Measurements from ENCODE around the gene MMP10. TPM values are rescaled to one million over a fixed set of nuclear protein-coding genes. Genes with fewer than 3 reads are reported as not detected.

The MMP10 gene
- total and polyA plus RNA-seq, 2 experiments from 2014 or later: 0.10 TPM; not detected in 1

DNA sequence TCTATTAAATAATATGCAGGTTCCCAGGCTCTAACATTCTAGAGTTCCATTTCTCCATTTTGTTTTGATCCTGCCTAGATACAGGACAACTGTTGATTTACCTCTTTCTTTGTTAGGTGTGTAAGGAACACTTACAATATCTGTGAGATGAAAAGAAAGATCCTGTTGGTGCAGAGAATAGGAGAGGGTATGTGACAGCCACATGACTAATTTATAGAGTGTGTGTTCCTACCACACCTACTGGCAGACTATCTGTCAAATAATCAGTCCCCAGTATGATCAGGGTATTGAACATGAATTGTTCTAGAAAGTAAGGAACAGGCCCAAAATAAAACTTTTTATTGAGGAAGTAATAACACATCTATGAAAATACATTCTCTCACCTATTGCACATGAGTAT, 10.2 kb downstream of the MMP10 start:
- Mint-ChIP-seq H3K27me3 (ENCODE audit: insufficient read depth, low read depth, poor library complexity) (no peaks in the 10 kb centered on the region), H3K36me3 (ENCODE audit: low read depth) (no peaks in the 10 kb centered on the region), H3K4me1 (no peaks in the 10 kb centered on the region), H3K9me3 (no peaks in the 10 kb centered on the region; the same call in 2 of the 3 replicates), H3K27ac (no peak overlapping the region), H3K4me3 (no peak overlapping the region)
- peaks cover 8% of the 10 kb centered on the region for H3K9me2 ChIP-seq (ENCODE audit: insufficient read depth)
- H3K36me3 ChIP-seq (ENCODE audit: insufficient read depth): no peaks in the 10 kb centered on the region
- no peaks in the 10 kb centered on the region for H3F3A ChIP-seq (replicated peaks; ENCODE audit: low read depth)
- H3K4me3 ChIP-seq: no peak overlapping the region
- DNase-seq (ENCODE audit: low spot score) (no peak), ATAC-seq (no peak)
- H4K20me1 ChIP-seq (replicated peaks; ENCODE audit: insufficient read depth): no peaks in the 10 kb centered on the region
- no peak overlapping the region for H3K27ac ChIP-seq (ENCODE audit: low read depth)
- no peaks in the 10 kb centered on the region for H3K27me3 ChIP-seq (ENCODE audit: insufficient read depth)
- no peak overlapping the region for H2AFZ ChIP-seq
- TF ChIP-seq, protein P1, sequence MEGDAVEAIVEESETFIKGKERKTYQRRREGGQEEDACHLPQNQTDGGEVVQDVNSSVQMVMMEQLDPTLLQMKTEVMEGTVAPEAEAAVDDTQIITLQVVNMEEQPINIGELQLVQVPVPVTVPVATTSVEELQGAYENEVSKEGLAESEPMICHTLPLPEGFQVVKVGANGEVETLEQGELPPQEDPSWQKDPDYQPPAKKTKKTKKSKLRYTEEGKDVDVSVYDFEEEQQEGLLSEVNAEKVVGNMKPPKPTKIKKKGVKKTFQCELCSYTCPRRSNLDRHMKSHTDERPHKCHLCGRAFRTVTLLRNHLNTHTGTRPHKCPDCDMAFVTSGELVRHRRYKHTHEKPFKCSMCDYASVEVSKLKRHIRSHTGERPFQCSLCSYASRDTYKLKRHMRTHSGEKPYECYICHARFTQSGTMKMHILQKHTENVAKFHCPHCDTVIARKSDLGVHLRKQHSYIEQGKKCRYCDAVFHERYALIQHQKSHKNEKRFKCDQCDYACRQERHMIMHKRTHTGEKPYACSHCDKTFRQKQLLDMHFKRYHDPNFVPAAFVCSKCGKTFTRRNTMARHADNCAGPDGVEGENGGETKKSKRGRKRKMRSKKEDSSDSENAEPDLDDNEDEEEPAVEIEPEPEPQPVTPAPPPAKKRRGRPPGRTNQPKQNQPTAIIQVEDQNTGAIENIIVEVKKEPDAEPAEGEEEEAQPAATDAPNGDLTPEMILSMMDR (conservative IDR thresholded peaks at IDR 0.05; ENCODE audit: low read depth in 2 of 2): no peak
- TF ChIP-seq STAT1 (IDR thresholded peaks at IDR 0.05; ENCODE audit: unreplicated experiment) (no peak), JUNB (IDR thresholded peaks at IDR 0.05; ENCODE audit: unreplicated experiment) (no peak), ZNF114 (CRISPR knock-in tag; IDR thresholded peaks at IDR 0.05) (no peak), ZNF331 (CRISPR knock-in tag; IDR thresholded peaks at IDR 0.05; ENCODE audit: low read depth) (no peak), EZH2 (IDR thresholded peaks at IDR 0.05; ENCODE audit: low read depth, unreplicated experiment) (no peak), POLR2AphosphoS5 (IDR thresholded peaks at IDR 0.05; ENCODE audit: low read depth) (no peak), NANOG (IDR thresholded peaks at IDR 0.05; ENCODE audit: borderline replicate concordance) (no peak), EZH2phosphoT487 (IDR thresholded peaks at IDR 0.05; ENCODE audit: unreplicated experiment) (no peak), CREB1 (CRISPR knock-in tag; IDR thresholded peaks at IDR 0.05; ENCODE audit: low read depth) (no peak)
- TF ChIP-seq, protein P2, sequence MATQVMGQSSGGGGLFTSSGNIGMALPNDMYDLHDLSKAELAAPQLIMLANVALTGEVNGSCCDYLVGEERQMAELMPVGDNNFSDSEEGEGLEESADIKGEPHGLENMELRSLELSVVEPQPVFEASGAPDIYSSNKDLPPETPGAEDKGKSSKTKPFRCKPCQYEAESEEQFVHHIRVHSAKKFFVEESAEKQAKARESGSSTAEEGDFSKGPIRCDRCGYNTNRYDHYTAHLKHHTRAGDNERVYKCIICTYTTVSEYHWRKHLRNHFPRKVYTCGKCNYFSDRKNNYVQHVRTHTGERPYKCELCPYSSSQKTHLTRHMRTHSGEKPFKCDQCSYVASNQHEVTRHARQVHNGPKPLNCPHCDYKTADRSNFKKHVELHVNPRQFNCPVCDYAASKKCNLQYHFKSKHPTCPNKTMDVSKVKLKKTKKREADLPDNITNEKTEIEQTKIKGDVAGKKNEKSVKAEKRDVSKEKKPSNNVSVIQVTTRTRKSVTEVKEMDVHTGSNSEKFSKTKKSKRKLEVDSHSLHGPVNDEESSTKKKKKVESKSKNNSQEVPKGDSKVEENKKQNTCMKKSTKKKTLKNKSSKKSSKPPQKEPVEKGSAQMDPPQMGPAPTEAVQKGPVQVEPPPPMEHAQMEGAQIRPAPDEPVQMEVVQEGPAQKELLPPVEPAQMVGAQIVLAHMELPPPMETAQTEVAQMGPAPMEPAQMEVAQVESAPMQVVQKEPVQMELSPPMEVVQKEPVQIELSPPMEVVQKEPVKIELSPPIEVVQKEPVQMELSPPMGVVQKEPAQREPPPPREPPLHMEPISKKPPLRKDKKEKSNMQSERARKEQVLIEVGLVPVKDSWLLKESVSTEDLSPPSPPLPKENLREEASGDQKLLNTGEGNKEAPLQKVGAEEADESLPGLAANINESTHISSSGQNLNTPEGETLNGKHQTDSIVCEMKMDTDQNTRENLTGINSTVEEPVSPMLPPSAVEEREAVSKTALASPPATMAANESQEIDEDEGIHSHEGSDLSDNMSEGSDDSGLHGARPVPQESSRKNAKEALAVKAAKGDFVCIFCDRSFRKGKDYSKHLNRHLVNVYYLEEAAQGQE (IDR thresholded peaks at IDR 0.05; ENCODE audit: unreplicated experiment): no peak
- TF ChIP-seq, protein P3, sequence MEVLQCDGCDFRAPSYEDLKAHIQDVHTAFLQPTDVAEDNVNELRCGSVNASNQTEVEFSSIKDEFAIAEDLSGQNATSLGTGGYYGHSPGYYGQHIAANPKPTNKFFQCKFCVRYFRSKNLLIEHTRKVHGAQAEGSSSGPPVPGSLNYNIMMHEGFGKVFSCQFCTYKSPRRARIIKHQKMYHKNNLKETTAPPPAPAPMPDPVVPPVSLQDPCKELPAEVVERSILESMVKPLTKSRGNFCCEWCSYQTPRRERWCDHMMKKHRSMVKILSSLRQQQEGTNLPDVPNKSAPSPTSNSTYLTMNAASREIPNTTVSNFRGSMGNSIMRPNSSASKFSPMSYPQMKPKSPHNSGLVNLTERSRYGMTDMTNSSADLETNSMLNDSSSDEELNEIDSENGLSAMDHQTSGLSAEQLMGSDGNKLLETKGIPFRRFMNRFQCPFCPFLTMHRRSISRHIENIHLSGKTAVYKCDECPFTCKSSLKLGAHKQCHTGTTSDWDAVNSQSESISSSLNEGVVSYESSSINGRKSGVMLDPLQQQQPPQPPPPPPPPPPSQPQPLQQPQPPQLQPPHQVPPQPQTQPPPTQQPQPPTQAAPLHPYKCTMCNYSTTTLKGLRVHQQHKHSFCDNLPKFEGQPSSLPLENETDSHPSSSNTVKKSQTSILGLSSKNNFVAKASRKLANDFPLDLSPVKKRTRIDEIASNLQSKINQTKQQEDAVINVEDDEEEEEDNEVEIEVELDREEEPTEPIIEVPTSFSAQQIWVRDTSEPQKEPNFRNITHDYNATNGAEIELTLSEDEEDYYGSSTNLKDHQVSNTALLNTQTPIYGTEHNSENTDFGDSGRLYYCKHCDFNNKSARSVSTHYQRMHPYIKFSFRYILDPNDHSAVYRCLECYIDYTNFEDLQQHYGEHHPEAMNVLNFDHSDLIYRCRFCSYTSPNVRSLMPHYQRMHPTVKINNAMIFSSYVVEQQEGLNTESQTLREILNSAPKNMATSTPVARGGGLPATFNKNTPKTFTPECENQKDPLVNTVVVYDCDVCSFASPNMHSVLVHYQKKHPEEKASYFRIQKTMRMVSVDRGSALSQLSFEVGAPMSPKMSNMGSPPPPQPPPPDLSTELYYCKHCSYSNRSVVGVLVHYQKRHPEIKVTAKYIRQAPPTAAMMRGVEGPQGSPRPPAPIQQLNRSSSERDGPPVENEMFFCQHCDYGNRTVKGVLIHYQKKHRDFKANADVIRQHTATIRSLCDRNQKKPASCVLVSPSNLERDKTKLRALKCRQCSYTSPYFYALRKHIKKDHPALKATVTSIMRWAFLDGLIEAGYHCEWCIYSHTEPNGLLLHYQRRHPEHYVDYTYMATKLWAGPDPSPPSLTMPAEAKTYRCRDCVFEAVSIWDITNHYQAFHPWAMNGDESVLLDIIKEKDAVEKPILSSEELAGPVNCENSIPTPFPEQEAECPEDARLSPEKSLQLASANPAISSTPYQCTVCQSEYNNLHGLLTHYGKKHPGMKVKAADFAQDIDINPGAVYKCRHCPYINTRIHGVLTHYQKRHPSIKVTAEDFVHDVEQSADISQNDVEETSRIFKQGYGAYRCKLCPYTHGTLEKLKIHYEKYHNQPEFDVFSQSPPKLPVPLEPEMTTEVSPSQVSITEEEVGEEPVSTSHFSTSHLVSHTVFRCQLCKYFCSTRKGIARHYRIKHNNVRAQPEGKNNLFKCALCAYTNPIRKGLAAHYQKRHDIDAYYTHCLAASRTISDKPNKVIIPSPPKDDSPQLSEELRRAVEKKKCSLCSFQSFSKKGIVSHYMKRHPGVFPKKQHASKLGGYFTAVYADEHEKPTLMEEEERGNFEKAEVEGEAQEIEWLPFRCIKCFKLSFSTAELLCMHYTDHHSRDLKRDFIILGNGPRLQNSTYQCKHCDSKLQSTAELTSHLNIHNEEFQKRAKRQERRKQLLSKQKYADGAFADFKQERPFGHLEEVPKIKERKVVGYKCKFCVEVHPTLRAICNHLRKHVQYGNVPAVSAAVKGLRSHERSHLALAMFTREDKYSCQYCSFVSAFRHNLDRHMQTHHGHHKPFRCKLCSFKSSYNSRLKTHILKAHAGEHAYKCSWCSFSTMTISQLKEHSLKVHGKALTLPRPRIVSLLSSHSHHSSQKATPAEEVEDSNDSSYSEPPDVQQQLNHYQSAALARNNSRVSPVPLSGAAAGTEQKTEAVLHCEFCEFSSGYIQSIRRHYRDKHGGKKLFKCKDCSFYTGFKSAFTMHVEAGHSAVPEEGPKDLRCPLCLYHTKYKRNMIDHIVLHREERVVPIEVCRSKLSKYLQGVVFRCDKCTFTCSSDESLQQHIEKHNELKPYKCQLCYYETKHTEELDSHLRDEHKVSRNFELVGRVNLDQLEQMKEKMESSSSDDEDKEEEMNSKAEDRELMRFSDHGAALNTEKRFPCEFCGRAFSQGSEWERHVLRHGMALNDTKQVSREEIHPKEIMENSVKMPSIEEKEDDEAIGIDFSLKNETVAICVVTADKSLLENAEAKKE (CRISPR knock-in tag; IDR thresholded peaks at IDR 0.05): no peak
- TF ChIP-seq, protein P4, sequence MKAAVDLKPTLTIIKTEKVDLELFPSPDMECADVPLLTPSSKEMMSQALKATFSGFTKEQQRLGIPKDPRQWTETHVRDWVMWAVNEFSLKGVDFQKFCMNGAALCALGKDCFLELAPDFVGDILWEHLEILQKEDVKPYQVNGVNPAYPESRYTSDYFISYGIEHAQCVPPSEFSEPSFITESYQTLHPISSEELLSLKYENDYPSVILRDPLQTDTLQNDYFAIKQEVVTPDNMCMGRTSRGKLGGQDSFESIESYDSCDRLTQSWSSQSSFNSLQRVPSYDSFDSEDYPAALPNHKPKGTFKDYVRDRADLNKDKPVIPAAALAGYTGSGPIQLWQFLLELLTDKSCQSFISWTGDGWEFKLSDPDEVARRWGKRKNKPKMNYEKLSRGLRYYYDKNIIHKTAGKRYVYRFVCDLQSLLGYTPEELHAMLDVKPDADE (IDR thresholded peaks at IDR 0.05): no peak
- H3K4me2 ChIP-seq: no peak overlapping the region
- H3K4me1 ChIP-seq (ENCODE audit: insufficient read depth): no peaks in the 10 kb centered on the region
- no peaks in the 10 kb centered on the region for H3K79me2 ChIP-seq (replicated peaks; ENCODE audit: insufficient read depth)

Data from GM23338 (cell line).